ENCODE data around the gene RAB4A.

DNA sequence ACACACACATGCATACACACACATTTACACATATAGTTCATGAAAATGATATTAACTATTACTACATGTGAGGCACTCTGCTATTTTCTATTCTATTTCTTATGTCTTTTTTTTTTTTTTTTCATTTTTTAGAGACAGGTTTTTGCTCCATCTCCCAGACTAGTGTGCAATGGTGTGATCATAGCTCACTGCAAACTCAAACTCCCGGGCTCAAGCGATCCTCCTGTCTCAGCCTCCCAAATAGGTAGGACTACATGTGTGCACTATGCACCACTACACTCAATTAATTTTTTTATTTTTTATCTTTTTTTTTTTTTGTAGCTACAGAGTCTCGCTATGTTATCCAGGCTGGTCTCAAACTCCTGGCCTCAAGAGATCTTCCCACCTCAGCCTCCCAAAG is 48.8 kb upstream of the RAB4A start:
- TF ChIP-seq, protein P1, sequence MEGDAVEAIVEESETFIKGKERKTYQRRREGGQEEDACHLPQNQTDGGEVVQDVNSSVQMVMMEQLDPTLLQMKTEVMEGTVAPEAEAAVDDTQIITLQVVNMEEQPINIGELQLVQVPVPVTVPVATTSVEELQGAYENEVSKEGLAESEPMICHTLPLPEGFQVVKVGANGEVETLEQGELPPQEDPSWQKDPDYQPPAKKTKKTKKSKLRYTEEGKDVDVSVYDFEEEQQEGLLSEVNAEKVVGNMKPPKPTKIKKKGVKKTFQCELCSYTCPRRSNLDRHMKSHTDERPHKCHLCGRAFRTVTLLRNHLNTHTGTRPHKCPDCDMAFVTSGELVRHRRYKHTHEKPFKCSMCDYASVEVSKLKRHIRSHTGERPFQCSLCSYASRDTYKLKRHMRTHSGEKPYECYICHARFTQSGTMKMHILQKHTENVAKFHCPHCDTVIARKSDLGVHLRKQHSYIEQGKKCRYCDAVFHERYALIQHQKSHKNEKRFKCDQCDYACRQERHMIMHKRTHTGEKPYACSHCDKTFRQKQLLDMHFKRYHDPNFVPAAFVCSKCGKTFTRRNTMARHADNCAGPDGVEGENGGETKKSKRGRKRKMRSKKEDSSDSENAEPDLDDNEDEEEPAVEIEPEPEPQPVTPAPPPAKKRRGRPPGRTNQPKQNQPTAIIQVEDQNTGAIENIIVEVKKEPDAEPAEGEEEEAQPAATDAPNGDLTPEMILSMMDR (IDR thresholded peaks at IDR 0.05): no peak
- no peak for TF ChIP-seq POLR2A (IDR thresholded peaks at IDR 0.05)

Data from body of pancreas (tissue), 4 donors.